Measurements from ENCODE around the gene TOP2B. TPM values are rescaled to one million over a fixed set of nuclear protein-coding genes. Genes with fewer than 3 reads are reported as not detected.

Gene TOP2B
- total RNA-seq, 1 experiment from 2014 or later = 63.1 TPM

DNA sequence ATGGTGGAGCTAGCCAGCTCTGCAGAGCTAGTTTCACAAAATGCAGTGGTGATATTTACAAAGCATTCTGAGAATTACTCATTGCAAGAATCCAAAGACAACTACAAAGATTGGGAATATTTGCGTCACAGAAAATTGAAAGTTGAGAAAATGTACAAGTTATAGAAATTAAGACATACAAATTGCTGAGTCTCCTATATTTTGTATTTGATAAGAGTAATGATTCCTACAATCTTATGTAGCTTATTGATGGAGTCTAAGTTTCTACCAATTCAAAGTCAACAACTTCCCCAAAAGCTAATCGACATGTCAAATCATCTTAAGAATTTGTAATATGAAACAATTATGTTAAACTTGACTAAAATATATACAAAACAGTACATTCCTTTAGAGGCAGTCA, 46.4 kb upstream of the TOP2B start:
- TF ChIP-seq SIN3A (IDR thresholded peaks at IDR 0.05; ENCODE audit: borderline replicate concordance, insufficient read depth, low read depth, low read length) (no peak), POLR2AphosphoS5 (IDR thresholded peaks at IDR 0.05; ENCODE audit: low read depth, low read length) (no peak)
- TF ChIP-seq, protein P1, sequence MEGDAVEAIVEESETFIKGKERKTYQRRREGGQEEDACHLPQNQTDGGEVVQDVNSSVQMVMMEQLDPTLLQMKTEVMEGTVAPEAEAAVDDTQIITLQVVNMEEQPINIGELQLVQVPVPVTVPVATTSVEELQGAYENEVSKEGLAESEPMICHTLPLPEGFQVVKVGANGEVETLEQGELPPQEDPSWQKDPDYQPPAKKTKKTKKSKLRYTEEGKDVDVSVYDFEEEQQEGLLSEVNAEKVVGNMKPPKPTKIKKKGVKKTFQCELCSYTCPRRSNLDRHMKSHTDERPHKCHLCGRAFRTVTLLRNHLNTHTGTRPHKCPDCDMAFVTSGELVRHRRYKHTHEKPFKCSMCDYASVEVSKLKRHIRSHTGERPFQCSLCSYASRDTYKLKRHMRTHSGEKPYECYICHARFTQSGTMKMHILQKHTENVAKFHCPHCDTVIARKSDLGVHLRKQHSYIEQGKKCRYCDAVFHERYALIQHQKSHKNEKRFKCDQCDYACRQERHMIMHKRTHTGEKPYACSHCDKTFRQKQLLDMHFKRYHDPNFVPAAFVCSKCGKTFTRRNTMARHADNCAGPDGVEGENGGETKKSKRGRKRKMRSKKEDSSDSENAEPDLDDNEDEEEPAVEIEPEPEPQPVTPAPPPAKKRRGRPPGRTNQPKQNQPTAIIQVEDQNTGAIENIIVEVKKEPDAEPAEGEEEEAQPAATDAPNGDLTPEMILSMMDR (IDR thresholded peaks at IDR 0.05) = no peak
- Histone ChIP-seq H3K4me1 (ENCODE audit: control insufficient read depth, insufficient read depth, low read length) (no peaks in the 10 kb centered on the region), H3K27ac (ENCODE audit: low read length) (no peak overlapping the region), H3K4me3 (ENCODE audit: low read depth in 2 of 2, low read length in 2 of 2) (no peak overlapping the region), H3K27me3 (ENCODE audit: control insufficient read depth, insufficient read depth, low read length) (no peaks in the 10 kb centered on the region), H3K9me3 (ENCODE audit: control insufficient read depth, insufficient read depth, low read depth, low read length) (no peaks in the 10 kb centered on the region), H3K36me3 (ENCODE audit: control insufficient read depth, insufficient read depth, low read length) (no peaks in the 10 kb centered on the region)
- ATAC-seq = no peak
- no TSS peak for BruUV-seq (replicated peaks)
- in situ Hi-C loops (cut with HindIII; ENCODE audit: low pct_unique_long_range_greater_than_20kb, low sequenced_read_pairs) (no loop called here), intact Hi-C loops (cut with micrococcal nuclease; ENCODE audit: unreplicated experiment) (no loop called here)
- POLR2A ChIA-PET = no interaction called here
- CTCF ChIA-PET = no interaction called here
- DNase-seq (ENCODE audit: low read depth, low spot score) = no peak

DNA sequence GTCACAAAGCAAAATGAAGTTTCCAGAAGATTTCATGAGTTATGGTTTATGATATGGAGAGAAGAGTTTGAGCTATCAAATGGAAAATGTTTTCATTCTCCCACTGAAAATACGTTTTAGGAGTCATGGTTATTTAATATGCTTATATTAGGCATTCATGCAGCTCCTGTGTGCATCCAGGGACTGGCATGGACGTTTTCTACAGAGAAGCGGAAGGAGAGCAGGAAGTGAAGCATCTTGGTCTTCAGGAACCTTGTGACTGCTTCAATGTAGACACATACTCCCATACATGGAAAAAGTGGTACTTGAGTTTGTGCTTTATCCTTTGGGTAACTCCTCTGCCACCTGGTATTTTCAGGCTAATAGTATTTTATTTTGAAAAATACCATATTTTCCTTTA, 43.3 kb upstream of the TOP2B start:
- Histone ChIP-seq H3K4me1 (ENCODE audit: control insufficient read depth, insufficient read depth, low read length) (no peaks in the 10 kb centered on the region), H3K4me3 (ENCODE audit: low read depth in 2 of 2, low read length in 2 of 2) (no peak overlapping the region), H3K27me3 (ENCODE audit: control insufficient read depth, insufficient read depth, low read length) (no peaks in the 10 kb centered on the region), H3K27ac (ENCODE audit: low read length) (no peak overlapping the region), H3K36me3 (ENCODE audit: control insufficient read depth, insufficient read depth, low read length) (no peaks in the 10 kb centered on the region), H3K9me3 (ENCODE audit: control insufficient read depth, insufficient read depth, low read depth, low read length) (no peaks in the 10 kb centered on the region)
- intact Hi-C loops (cut with micrococcal nuclease; ENCODE audit: unreplicated experiment) (no loop called here), in situ Hi-C loops (cut with HindIII; ENCODE audit: low pct_unique_long_range_greater_than_20kb, low sequenced_read_pairs) (no loop called here)
- CTCF ChIA-PET = no interaction called here
- ATAC-seq = no peak
- TF ChIP-seq, protein P1 (IDR thresholded peaks at IDR 0.05) = no peak
- TF ChIP-seq POLR2AphosphoS5 (IDR thresholded peaks at IDR 0.05; ENCODE audit: low read depth, low read length) = no peak
- TF ChIP-seq, protein P2, sequence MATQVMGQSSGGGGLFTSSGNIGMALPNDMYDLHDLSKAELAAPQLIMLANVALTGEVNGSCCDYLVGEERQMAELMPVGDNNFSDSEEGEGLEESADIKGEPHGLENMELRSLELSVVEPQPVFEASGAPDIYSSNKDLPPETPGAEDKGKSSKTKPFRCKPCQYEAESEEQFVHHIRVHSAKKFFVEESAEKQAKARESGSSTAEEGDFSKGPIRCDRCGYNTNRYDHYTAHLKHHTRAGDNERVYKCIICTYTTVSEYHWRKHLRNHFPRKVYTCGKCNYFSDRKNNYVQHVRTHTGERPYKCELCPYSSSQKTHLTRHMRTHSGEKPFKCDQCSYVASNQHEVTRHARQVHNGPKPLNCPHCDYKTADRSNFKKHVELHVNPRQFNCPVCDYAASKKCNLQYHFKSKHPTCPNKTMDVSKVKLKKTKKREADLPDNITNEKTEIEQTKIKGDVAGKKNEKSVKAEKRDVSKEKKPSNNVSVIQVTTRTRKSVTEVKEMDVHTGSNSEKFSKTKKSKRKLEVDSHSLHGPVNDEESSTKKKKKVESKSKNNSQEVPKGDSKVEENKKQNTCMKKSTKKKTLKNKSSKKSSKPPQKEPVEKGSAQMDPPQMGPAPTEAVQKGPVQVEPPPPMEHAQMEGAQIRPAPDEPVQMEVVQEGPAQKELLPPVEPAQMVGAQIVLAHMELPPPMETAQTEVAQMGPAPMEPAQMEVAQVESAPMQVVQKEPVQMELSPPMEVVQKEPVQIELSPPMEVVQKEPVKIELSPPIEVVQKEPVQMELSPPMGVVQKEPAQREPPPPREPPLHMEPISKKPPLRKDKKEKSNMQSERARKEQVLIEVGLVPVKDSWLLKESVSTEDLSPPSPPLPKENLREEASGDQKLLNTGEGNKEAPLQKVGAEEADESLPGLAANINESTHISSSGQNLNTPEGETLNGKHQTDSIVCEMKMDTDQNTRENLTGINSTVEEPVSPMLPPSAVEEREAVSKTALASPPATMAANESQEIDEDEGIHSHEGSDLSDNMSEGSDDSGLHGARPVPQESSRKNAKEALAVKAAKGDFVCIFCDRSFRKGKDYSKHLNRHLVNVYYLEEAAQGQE (IDR thresholded peaks at IDR 0.05; ENCODE audit: insufficient read depth in 1 of 2, low read depth in 2 of 2, low read length in 1 of 2) = no peak
- no peak for TF ChIP-seq TCF7L2 (IDR thresholded peaks at IDR 0.05; ENCODE audit: low read depth, low read length)
- no peak for TF ChIP-seq SIN3A (IDR thresholded peaks at IDR 0.05; ENCODE audit: borderline replicate concordance, insufficient read depth, low read depth, low read length)
- DNase-seq (ENCODE audit: low read depth, low spot score) = no peak
- BruUV-seq (replicated peaks) = no TSS peak
- POLR2A ChIA-PET = no interaction called here

Data from Panc1 (cell line).